ENCODE results near the gene GAPDHS. TPM values are rescaled to one million over a fixed set of nuclear protein-coding genes. Genes with fewer than 3 reads are reported as not detected.

Gene GAPDHS
- total RNA-seq, 2 experiments from 2014 or later = not detected

- Mint-ChIP-seq H3K27ac (no peak overlapping the region), H3K4me1 (no peaks in the 10 kb centered on the region), H3K36me3 (no peaks in the 10 kb centered on the region), H3K9me3 (no peaks in the 10 kb centered on the region), H3K27me3 (peaks cover 10% of the 10 kb centered on the region), H3K4me3 (no peak overlapping the region)
- POLR2A ChIA-PET = no interaction called here
- no peak for ATAC-seq (ENCODE audit: low read depth)
- no peak for DNase-seq
These were observed 16.9 kb upstream of the GAPDHS start for GRCh38 chr19:35516310-35516709.

GRCh38 chr19:35517342-35517741, 15.9 kb upstream of the GAPDHS start:
- no peaks in the 10 kb centered on the region for H3K36me3 Mint-ChIP-seq
- H3K27ac Mint-ChIP-seq = no peak overlapping the region
- H3K27me3 Mint-ChIP-seq = peaks cover 8% of the 10 kb centered on the region
- POLR2A ChIA-PET = no interaction called here
- no peak for DNase-seq
- H3K9me3 Mint-ChIP-seq = no peaks in the 10 kb centered on the region
- no peak overlapping the region for H3K4me3 Mint-ChIP-seq
- H3K4me1 Mint-ChIP-seq = no peaks in the 10 kb centered on the region
- ATAC-seq (ENCODE audit: low read depth) = no peak

GRCh38 chr19:35518313-35518712, 14.9 kb upstream of the GAPDHS start:
- POLR2A ChIA-PET = no interaction called here
- ATAC-seq (ENCODE audit: low read depth) = no peak
- Mint-ChIP-seq H3K27me3 (no peaks in the 10 kb centered on the region), H3K27ac (no peak overlapping the region), H3K36me3 (no peaks in the 10 kb centered on the region), H3K4me1 (no peaks in the 10 kb centered on the region), H3K9me3 (no peaks in the 10 kb centered on the region), H3K4me3 (no peak overlapping the region)
- DNase-seq = no peak

- H3K4me1 Mint-ChIP-seq = no peaks in the 10 kb centered on the region
- DNase-seq (no peak), ATAC-seq (ENCODE audit: low read depth) (no peak)
- no peaks in the 10 kb centered on the region for H3K27me3 Mint-ChIP-seq
- H3K36me3 Mint-ChIP-seq = no peaks in the 10 kb centered on the region
- POLR2A ChIA-PET = no interaction called here
- no peak overlapping the region for H3K27ac Mint-ChIP-seq
- H3K4me3 Mint-ChIP-seq = no peak overlapping the region
- H3K9me3 Mint-ChIP-seq = no peaks in the 10 kb centered on the region
These were observed 14.0 kb upstream of the GAPDHS start for GRCh38 chr19:35519291-35519690.

GRCh38 chr19:35521124-35521743, 12.0 kb upstream of the GAPDHS start:
- DNase-seq (no peak), ATAC-seq (ENCODE audit: low read depth) (no peak)
- Mint-ChIP-seq H3K27me3 (no peaks in the 10 kb centered on the region), H3K36me3 (no peaks in the 10 kb centered on the region), H3K4me1 (peaks cover 3% of the 10 kb centered on the region), H3K27ac (no peak overlapping the region), H3K9me3 (no peaks in the 10 kb centered on the region), H3K4me3 (no peak overlapping the region)
- POLR2A ChIA-PET = no interaction called here

GRCh38 chr19:35522745-35523327, 10.4 kb upstream of the GAPDHS start:
- Mint-ChIP-seq H3K36me3 (no peaks in the 10 kb centered on the region), H3K4me3 (no peak overlapping the region), H3K4me1 (peaks cover 3% of the 10 kb centered on the region), H3K9me3 (no peaks in the 10 kb centered on the region), H3K27ac (no peak overlapping the region), H3K27me3 (no peaks in the 10 kb centered on the region)
- ATAC-seq (ENCODE audit: low read depth) (no peak), DNase-seq (no peak)
- POLR2A ChIA-PET = no interaction called here

GRCh38 chr19:35524181-35524837, 8.9 kb upstream of the GAPDHS start:
- DNase-seq (no peak), ATAC-seq (ENCODE audit: low read depth) (no peak)
- POLR2A ChIA-PET = no interaction called here
- no peak overlapping the region for H3K4me3 Mint-ChIP-seq
- no peak overlapping the region for H3K27ac Mint-ChIP-seq
- no peaks in the 10 kb centered on the region for H3K9me3 Mint-ChIP-seq
- peaks cover 7% of the 10 kb centered on the region for H3K27me3 Mint-ChIP-seq
- peaks cover 3% of the 10 kb centered on the region for H3K4me1 Mint-ChIP-seq
- no peaks in the 10 kb centered on the region for H3K36me3 Mint-ChIP-seq

GRCh38 chr19:35525873-35526272, 7.4 kb upstream of the GAPDHS start:
- ATAC-seq (ENCODE audit: low read depth) = no peak
- Mint-ChIP-seq H3K36me3 (no peaks in the 10 kb centered on the region), H3K27me3 (peaks cover 18% of the 10 kb centered on the region), H3K27ac (no peak overlapping the region), H3K4me1 (peaks cover 5% of the 10 kb centered on the region), H3K4me3 (no peak overlapping the region), H3K9me3 (no peaks in the 10 kb centered on the region)
- DNase-seq = no peak
- POLR2A ChIA-PET = no interaction called here

GRCh38 chr19:35528218-35529038, 4.8 kb upstream of the GAPDHS start, which contains the start of gene SBSN:
TSS of gene SBSN (minus strand) at chr19:35528311. CDS start at chr19:35528281, 30 bp downstream.
- ATAC-seq (ENCODE audit: low read depth) (no peak), DNase-seq (no peak)
- Mint-ChIP-seq H3K9me3 (no peaks in the 10 kb centered on the region), H3K27me3 (peaks cover 26% of the 10 kb centered on the region), H3K36me3 (no peaks in the 10 kb centered on the region), H3K4me3 (no peak within 1 kb of the TSS), H3K4me1 (peaks cover 6% of the 10 kb centered on the region), H3K27ac (no peak within 1 kb of the TSS)
- POLR2A ChIA-PET = no interaction called here

GRCh38 chr19:35529241-35530218, 3.7 kb upstream of the GAPDHS start:
- Mint-ChIP-seq H3K36me3 (no peaks in the 10 kb centered on the region), H3K27me3 (peaks cover 27% of the 10 kb centered on the region), H3K9me3 (no peaks in the 10 kb centered on the region), H3K4me3 (no peak overlapping the region), H3K27ac (no peak overlapping the region), H3K4me1 (peaks cover 10% of the 10 kb centered on the region)
- DNase-seq = no peak
- no peak for ATAC-seq (ENCODE audit: low read depth)
- POLR2A ChIA-PET = no interaction called here

GRCh38 chr19:35531291-35531690, 2.0 kb upstream of the GAPDHS start:
- no peak overlapping the region for H3K4me3 Mint-ChIP-seq
- no peak for DNase-seq
- POLR2A ChIA-PET = interaction anchor here (0.6 kb wide), 1 partner anchor 92 kb away, joined by 3 read pairs; no protein-coding TSS in a partner anchor
- H3K36me3 Mint-ChIP-seq = no peaks in the 10 kb centered on the region
- ATAC-seq (ENCODE audit: low read depth) = no peak
- peaks cover 27% of the 10 kb centered on the region for H3K27me3 Mint-ChIP-seq
- H3K27ac Mint-ChIP-seq = no peak overlapping the region
- H3K4me1 Mint-ChIP-seq = peaks cover 8% of the 10 kb centered on the region
- H3K9me3 Mint-ChIP-seq = no peaks in the 10 kb centered on the region

GRCh38 chr19:35533822-35534392, 651 bp downstream of the GAPDHS start:
- peak; percentile 94 for ATAC-seq (ENCODE audit: low read depth)
- H3K36me3 Mint-ChIP-seq = no peaks in the 10 kb centered on the region
- H3K27me3 Mint-ChIP-seq = peaks cover 24% of the 10 kb centered on the region
- H3K27ac Mint-ChIP-seq = peak overlapping the region; percentile 83
- H3K9me3 Mint-ChIP-seq = no peaks in the 10 kb centered on the region
- peaks cover 17% of the 10 kb centered on the region for H3K4me1 Mint-ChIP-seq
- peak; percentile 77 for DNase-seq
- POLR2A ChIA-PET = interaction anchor here (0.5 to 1.4 kb wide), 4 partner anchors 24 to 110 kb away, joined by 3 to 5 read pairs (median 4); partner anchors contain the start of gene HAUS5
- H3K4me3 Mint-ChIP-seq = peak overlapping the region; percentile 79
